K562 (cell line): Measurements from ENCODE around the gene RCOR3. TPM values are rescaled to one million over a fixed set of nuclear protein-coding genes. Genes with fewer than 3 reads are reported as not detected.
A peak's percentile ranks its signal among the peaks of the same experiment; 100 is the strongest.

Source experiments
- ATAC-seq: fragments of 200-7000 bp; cut with Tn5 transposase; 3 replicates; pipeline ENCODE4 v1.9.1; 2020; ENCODE audit warnings: moderate library complexity
- BruUV-seq: library from RNA; stranded (reverse); fragments of 400-500 nt; replicated peaks from 2 replicates; lab custom pipeline; 2021; lab: Mats Ljungman, UMichigan
- CTCF ChIA-PET: fragments of 300-600 bp; formaldehyde crosslinking; extraction: SDS; loops from one replicate; lab custom pipeline; 2021; ENCODE audit warnings: low intra/inter-chr PET ratio; lab: Yijun Ruan, JAX
- POLR2A ChIA-PET: fragments of 300-600, 350-650 bp; sonication (Branson Sonifier 250); formaldehyde crosslinking; extraction: SDS; loops from one replicate; lab custom pipeline; 2021; ENCODE audit warnings: antibody characterized with exemption, inconsistent platforms; lab: Yijun Ruan, JAX
- DNase-seq, 4 experiments: peaks; one replicate each; pipeline versions ENCODE4 v3.0.0 to v3.0.0-alpha.2; 2011 to 2018; ENCODE audit warnings: low spot score in 3 of 4, mixed read lengths in 3 of 4; ENCODE audit errors: extremely low read depth in 1 of 4
- FAIRE-seq: peaks from 2 replicates; lab custom pipeline; 2011; peaks lifted over from hg19 to GRCh38; lab: Jason Lieb, UNC
- H2AFZ ChIP-seq: 2 replicates; pipeline ENCODE4 v1.6.0; 2011; ENCODE audit warnings: low read depth, low read length, control low read depth, inconsistent platforms
- H3K27ac ChIP-seq: fragments of 200-600 bp; 3 replicates; pipeline ENCODE4 v1.8.0; 2011; ENCODE audit warnings: low read depth, mild to moderate bottlenecking, control low read depth, inconsistent platforms, low read length, moderate library complexity, mixed read lengths; ENCODE audit errors: extremely low read depth
- H3K27me3 ChIP-seq, 2 experiments: fragments of 300-600 bp in 1 of 2; 2 replicates in 1 of 2; 3 replicates in 1 of 2; pipeline versions ENCODE4 v1.6.0 to v1.8.0; 2011; ENCODE audit warnings: inconsistent platforms in 2 of 2, low read length in 2 of 2, mild to moderate bottlenecking in 1 of 2, mixed read lengths in 1 of 2, moderate library complexity in 1 of 2; ENCODE audit not compliant: control insufficient read depth in 2 of 2, insufficient read depth in 2 of 2
- H3K36me3 ChIP-seq: fragments of 300-600 bp; 3 replicates; pipeline ENCODE4 v1.8.0; 2011; ENCODE audit warnings: mild to moderate bottlenecking, low read length, inconsistent platforms; ENCODE audit not compliant: control insufficient read depth, insufficient read depth
- H3K4me1 ChIP-seq, 2 experiments: fragments of 200-600 bp in 1 of 2; replicated peaks in 1 of 2; 2 replicates in 1 of 2; 3 replicates in 1 of 2; pipeline versions ENCODE4 v1.5.1 to v1.8.0; 2011; ENCODE audit warnings: inconsistent platforms in 2 of 2, low read length in 2 of 2, mild to moderate bottlenecking in 1 of 2, mixed read lengths in 1 of 2, moderate library complexity in 1 of 2; ENCODE audit not compliant: control insufficient read depth in 2 of 2, insufficient read depth in 2 of 2
- H3K4me2 ChIP-seq: 2 replicates; pipeline ENCODE4 v1.6.1; 2011; ENCODE audit warnings: low read length, control low read depth, inconsistent platforms, mixed read lengths; ENCODE audit not compliant: insufficient read depth
- H3K4me3 ChIP-seq: fragments of 200-600 bp; sonication (generic), shearing (Covaris generic); 2 replicates; pipeline ENCODE4 v1.5.1; 2016; ENCODE audit warnings: control low read depth, inconsistent platforms
- H3K79me2 ChIP-seq: fragments of 200-600 bp; 3 replicates; pipeline ENCODE4 v1.8.0; 2011; ENCODE audit warnings: low read length, inconsistent platforms; ENCODE audit not compliant: control insufficient read depth, insufficient read depth
- H3K9ac ChIP-seq, 2 experiments: 2 replicates each; pipeline versions ENCODE4 v1.6.0 to v1.6.1; 2011; ENCODE audit warnings: low read depth in 2 of 2, low read length in 2 of 2, control low read depth in 1 of 2, inconsistent platforms in 1 of 2, mild to moderate bottlenecking in 1 of 2, mixed read lengths in 1 of 2; ENCODE audit not compliant: insufficient read depth in 1 of 2
- H3K9me1 ChIP-seq: one replicate; pipeline ENCODE4 v1.6.0; 2011; ENCODE audit warnings: inconsistent platforms, mild to moderate bottlenecking, low read length, moderate library complexity; ENCODE audit not compliant: control insufficient read depth, insufficient read depth
- H3K9me3 ChIP-seq: replicated peaks from 2 replicates; pipeline ENCODE4 v1.5.1; 2011; ENCODE audit warnings: low read depth, low read length, inconsistent platforms; ENCODE audit not compliant: control insufficient read depth, insufficient read depth
- H4K20me1 ChIP-seq: replicated peaks from 2 replicates; pipeline ENCODE4 v1.6.1; 2011; ENCODE audit warnings: low read length, inconsistent platforms, mixed read lengths; ENCODE audit not compliant: control insufficient read depth, insufficient read depth
- BCL6 ChIP-seq: fragments of 250-450 bp; sonication (Bioruptor Pico); IDR thresholded peaks from 2 replicates; pipeline ENCODE4 v1.4.0; 2020
- CTBP1 ChIP-seq: fragments of 450-650 bp; IDR thresholded peaks from 2 replicates; pipeline ENCODE4 v1.6.1; 2016; ENCODE audit warnings: borderline replicate concordance
- ELF1 ChIP-seq: fragments of 200-800 bp; sonication (Bioruptor generic); IDR thresholded peaks from 2 replicates; pipeline ENCODE4 v1.6.1; 2016; ENCODE audit warnings: missing genetic modification characterization, missing compliant biosample characterization
- FOXK1 ChIP-seq: sonication (generic); formaldehyde crosslinking; IDR thresholded peaks from 2 replicates; pipeline ENCODE4 v1.8.0; 2022; ENCODE audit warnings: missing genetic modification reagents, mild to moderate bottlenecking, borderline replicate concordance
- MAZ ChIP-seq, 2 experiments: fragments of 450-650 bp in 1 of 2; sonication (generic) in 1 of 2; formaldehyde crosslinking; IDR thresholded peaks in 1 of 2; conservative IDR thresholded peaks in 1 of 2; 2 replicates each; pipeline versions ENCODE4 v1.4.0 to v1.5.0; 2020; ENCODE audit warnings: mild to moderate bottlenecking in 1 of 2, missing genetic modification reagents in 1 of 2
- MBD2 ChIP-seq: sonication (generic); IDR thresholded peaks from 2 replicates; pipeline ENCODE4 v1.6.1; 2016; ENCODE audit warnings: low read depth, borderline replicate concordance
- POLR2A ChIP-seq: fragments of 450-650 bp; conservative IDR thresholded peaks from 2 replicates; pipeline ENCODE4 v1.6.1; 2016
- POLR3G ChIP-seq: IDR thresholded peaks from 2 replicates; pipeline ENCODE4 v1.6.1; 2011; ENCODE audit not compliant: insufficient read length, insufficient replicate concordance; ENCODE audit errors: extremely low read depth
- RHOXF2B ChIP-seq: fragments of 250-450 bp; sonication (Bioruptor Pico); conservative IDR thresholded peaks from 2 replicates; pipeline ENCODE4 v1.5.1; 2021
- SNAPC5 ChIP-seq: fragments of 250-450 bp; sonication (Bioruptor Pico); IDR thresholded peaks from 2 replicates; pipeline ENCODE4 v1.8.0; 2021; ENCODE audit warnings: moderate library complexity, mild to moderate bottlenecking, inconsistent platforms
- STAT5B ChIP-seq: fragments of 250-450 bp; sonication (Bioruptor Pico); IDR thresholded peaks from 2 replicates; pipeline ENCODE4 v1.8.0; 2021; ENCODE audit warnings: mild to moderate bottlenecking, inconsistent platforms
- ZFPM2 ChIP-seq: fragments of 250-450 bp; sonication (Bioruptor Pico); IDR thresholded peaks from 2 replicates; pipeline ENCODE4 v1.5.1; 2022; ENCODE audit warnings: mild to moderate bottlenecking
- ZNF398 ChIP-seq: fragments of 250-450 bp; sonication (Bioruptor Pico); IDR thresholded peaks from 2 replicates; pipeline ENCODE4 v1.8.0; 2021; ENCODE audit warnings: moderate library complexity, mild to moderate bottlenecking, inconsistent platforms
- WGBS: fragments of 100-300 bp; shearing (Covaris generic); methylation state at CpG from one replicate; pipeline ENCODE4 v1.1.6; 2016; ENCODE audit warnings: low coverage, mixed read lengths; ENCODE audit not compliant: insufficient coverage; ENCODE audit errors: missing lambda C conversion rate; 5-methylcytosine and 5-hydroxymethylcytosine counted together
- in situ Hi-C: fragments of 300-500 bp; cut with MboI; formaldehyde crosslinking; loops from 4 replicates; pipeline ENCODE4 v1.15.0; 2018; ENCODE audit warnings: inconsistent platforms, mixed read lengths
- intact Hi-C: fragments of 100-400 bp; cut with micrococcal nuclease; formaldehyde crosslinking; loops from 2 replicates; pipeline ENCODE4 v1.14.2; 2022
- polyA plus RNA-seq, 8 experiments: library from polyadenylated mRNA; depleted of rRNA in 4 of 8; stranded (reverse) in 5 of 8; unstranded in 3 of 8; fragments of >200 nt; fragmentation: Nextera tagmentation in 2 of 8; fragmentation: Illumina TruSeq in 1 of 8; extraction: Ambion mirVana in 2 of 8; extraction: Trizol in 1 of 8; gene quantifications; 2 replicates each; pipeline versions ENCODE4 v1.2.1 to v1.2.3, GENCODE V29; 2011 to 2014; ENCODE audit warnings: inconsistent platforms in 1 of 8, missing spikeins in 1 of 8
- total RNA-seq, 7 experiments: library from RNA; depleted of rRNA in 6 of 7; stranded (reverse); fragments of >200 nt in 6 of 7; fragmentation: Illumina TruSeq in 2 of 7; extraction: Trizol in 2 of 7; gene quantifications; 2 replicates each; pipeline versions ENCODE4 v1.2.1 to v1.2.3, GENCODE V29; 2011 to 2021; ENCODE audit warnings: low replicate concordance in 1 of 7

Gene RCOR3
- total and polyA plus RNA-seq, 9 of the 15 experiments (the other 6 are each of a cell fraction or from before 2014, with no cell fraction given): 9.7 to 42.7 (median 29.5) TPM

- intact Hi-C loops: no loop called here
- no peak for ATAC-seq
Measured at GRCh38 chr1:211335522-211336157, 76.5 kb downstream of the RCOR3 start.

DNA sequence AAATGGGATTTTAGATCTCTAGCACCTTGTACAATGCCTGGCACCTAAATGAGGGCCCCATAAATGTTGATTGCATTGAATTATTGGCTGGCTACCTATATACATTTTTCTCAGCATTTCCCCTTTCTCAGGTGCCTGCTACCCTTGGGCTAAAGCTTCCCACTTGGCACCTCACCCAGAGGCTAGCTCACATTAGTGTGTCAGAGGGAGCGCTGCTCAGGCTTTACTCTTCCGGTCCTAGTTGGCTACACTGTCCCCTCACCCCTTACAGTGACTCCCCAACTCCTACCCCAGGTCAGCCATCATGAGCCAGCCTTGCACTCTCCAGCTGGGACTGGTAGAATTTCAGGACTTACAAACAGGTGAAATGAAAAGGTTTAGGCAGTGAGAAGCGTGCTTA, 77.0 kb downstream of the RCOR3 start:
- Histone ChIP-seq H3K36me3 (no peaks in the 10 kb centered on the region), H4K20me1 (no peaks in the 10 kb centered on the region), H3K4me1 (peaks cover 9 to 20% of the 10 kb centered on the region in 2 experiments; a peak in 4 of 5 replicates), H2AFZ (peak overlapping the region; percentile 17; the same call in 1 of the 2 replicates), H3K4me3 (no peak overlapping the region), H3K4me2 (no peak overlapping the region), H3K9me3 (no peaks in the 10 kb centered on the region), H3K27me3 (no peaks in the 10 kb centered on the region), H3K79me2 (no peaks in the 10 kb centered on the region), H3K9ac (no peak overlapping the region), H3K27ac (no peak overlapping the region), H3K9me1 (no peaks in the 10 kb centered on the region)
- 67% methylated on average over 3 of the region's 3 CpGs for WGBS
- intact Hi-C loops: no loop called here
- TF ChIP-seq SNAPC5 (CRISPR knock-in tag) (no peak), MAZ (CRISPR knock-in tag; conservative IDR thresholded peaks at IDR 0.05 in 1 of 2, IDR thresholded peaks at IDR 0.05 in 1 of 2) (no peak), STAT5B (CRISPR knock-in tag) (no peak), ZNF398 (CRISPR knock-in tag) (no peak), FOXK1 (CRISPR knock-in tag) (no peak), ELF1 (tag) (no peak), BCL6 (CRISPR knock-in tag) (no peak), CTBP1 (no peak), POLR3G (no peak), ZFPM2 (CRISPR knock-in tag) (no peak)
- in situ Hi-C loops: no loop called here
- DNase-seq: no peak
- FAIRE-seq: no peak
- BruUV-seq: no TSS peak
- POLR2A ChIA-PET: interaction anchor here (1.2 kb wide), 1 partner anchor 8 kb away, joined by 7 read pairs; no protein-coding TSS in a partner anchor
- ATAC-seq: no peak
- CTCF ChIA-PET: no interaction called here

More at GRCh38 chr1:211335522-211336157, 76.5 kb downstream of the RCOR3 start:
- TF ChIP-seq POLR2A: no peak
- no peak for TF ChIP-seq RHOXF2B (CRISPR knock-in tag)
- TF ChIP-seq MBD2: no peak
- Histone ChIP-seq H3K4me2 (no peak overlapping the region), H3K9ac (no peak overlapping the region), H3K27ac (no peak overlapping the region), H3K4me1 (peaks cover 9 to 16% of the 10 kb centered on the region in 2 experiments; a peak in 4 of 5 replicates), H4K20me1 (no peaks in the 10 kb centered on the region), H2AFZ (no peak overlapping the region), H3K4me3 (no peak overlapping the region), H3K9me3 (no peaks in the 10 kb centered on the region), H3K27me3 (no peaks in the 10 kb centered on the region), H3K79me2 (no peaks in the 10 kb centered on the region), H3K36me3 (no peaks in the 10 kb centered on the region), H3K9me1 (no peaks in the 10 kb centered on the region)
- CTCF ChIA-PET: no interaction called here
- in situ Hi-C loops: no loop called here
- no TSS peak for BruUV-seq
- POLR2A ChIA-PET: interaction anchor here (0.5 to 1.2 kb wide), 2 partner anchors 8 to 135 kb away, joined by 3 to 7 read pairs; no protein-coding TSS in a partner anchor
- WGBS: 78% methylated on average over 3 of the region's 3 CpGs
- no peak for DNase-seq
- FAIRE-seq: no peak
